ENCODE results near the gene ACY1. TPM values are rescaled to one million over a fixed set of nuclear protein-coding genes. Genes with fewer than 3 reads are reported as not detected.

The ACY1 gene
- polyA plus RNA-seq, 3 donors from 2014 or later = 19.0 to 52.7 (median 23.8) TPM

- H3K9me3 Mint-ChIP-seq = peaks cover 0 to 1% (median 0%) of the 10 kb centered on the region in 6 donors
- H3K4me3 Mint-ChIP-seq = peak within 1 kb of the TSS; percentile 95 to 98 (median 96)
- peaks cover 36 to 41% of the 10 kb centered on the region in 2 donors for H3K4me1 Mint-ChIP-seq
- peaks cover 3 to 9% (median 5%) of the 10 kb centered on the region in 3 donors for H3K27me3 Mint-ChIP-seq (ENCODE audit: low read depth in 3 of 3)
- no peaks in the 10 kb centered on the region for H3K36me3 Mint-ChIP-seq
- H3K27ac Mint-ChIP-seq = peak within 1 kb of the TSS; percentile 85 to 94 (median 92)
- peak; percentile 77 to 81 (median 80) for DNase-seq
Measured at GRCh38 chr3:51974963-51975851, 8.1 kb upstream of the ACY1 start, which contains the start of gene ABHD14A. Gene ABHD14A (plus strand): TSS chr3:51975064. CDS start chr3:51975136, 72 bp downstream.

- Mint-ChIP-seq H3K27ac (peak overlapping the region in 5 of 6 donors; percentile 42 to 88 (median 74)), H3K36me3 (no peaks in the 10 kb centered on the region), H3K4me1 (peaks cover 38 to 43% of the 10 kb centered on the region in 2 donors), H3K27me3 (ENCODE audit: low read depth in 3 of 3) (peaks cover 3 to 12% (median 5%) of the 10 kb centered on the region in 3 donors), H3K9me3 (peaks cover 0 to 1% (median 0%) of the 10 kb centered on the region in 6 donors), H3K4me3 (peak overlapping the region; percentile 89 to 98 (median 90))
- peak; percentile 43 to 47 (median 47) for DNase-seq
Measured at GRCh38 chr3:51975852-51976549, 7.3 kb upstream of the ACY1 start.

- H3K27ac Mint-ChIP-seq = peak overlapping the region; percentile 11 to 89 (median 64)
- peak in 1 of 3 donors; percentile 39 for DNase-seq
- peak overlapping the region; percentile 22 to 77 (median 65) for H3K4me3 Mint-ChIP-seq
- H3K27me3 Mint-ChIP-seq (ENCODE audit: low read depth in 3 of 3) = peaks cover 2 to 19% (median 6%) of the 10 kb centered on the region in 3 donors
- peaks cover 0 to 1% (median 0%) of the 10 kb centered on the region in 6 donors for H3K9me3 Mint-ChIP-seq
- H3K4me1 Mint-ChIP-seq = peaks cover 52 to 54% of the 10 kb centered on the region in 2 donors
- no peaks in the 10 kb centered on the region for H3K36me3 Mint-ChIP-seq
Measured at GRCh38 chr3:51977446-51978142, 5.7 kb upstream of the ACY1 start.

- Mint-ChIP-seq H3K9me3 (peaks cover 0 to 1% (median 0%) of the 10 kb centered on the region in 6 donors), H3K4me1 (peaks cover 55 to 58% of the 10 kb centered on the region in 2 donors), H3K36me3 (no peaks in the 10 kb centered on the region), H3K27me3 (ENCODE audit: low read depth in 3 of 3) (peaks cover 2 to 19% (median 6%) of the 10 kb centered on the region in 3 donors), H3K4me3 (no peak overlapping the region), H3K27ac (peak overlapping the region in 2 of 6 donors; percentile 7 to 68)
- no peak for DNase-seq
Measured at GRCh38 chr3:51978143-51978502, 5.2 kb upstream of the ACY1 start.

GRCh38 chr3:51980253-51980652 is 3.1 kb upstream of the ACY1 start:
- no peak for DNase-seq
- peaks cover 48 to 50% of the 10 kb centered on the region in 2 donors for H3K4me1 Mint-ChIP-seq
- H3K36me3 Mint-ChIP-seq = no peaks in the 10 kb centered on the region
- no peaks in the 10 kb centered on the region for H3K9me3 Mint-ChIP-seq
- no peak overlapping the region for H3K27ac Mint-ChIP-seq
- H3K4me3 Mint-ChIP-seq = no peak overlapping the region
- peaks cover 0 to 10% (median 1%) of the 10 kb centered on the region in 3 donors for H3K27me3 Mint-ChIP-seq (ENCODE audit: low read depth in 3 of 3)

- Mint-ChIP-seq H3K9me3 (no peaks in the 10 kb centered on the region), H3K27me3 (ENCODE audit: low read depth in 3 of 3) (peaks cover 0 to 10% (median 1%) of the 10 kb centered on the region in 3 donors), H3K27ac (peak overlapping the region; percentile 94 to 98 (median 96)), H3K36me3 (no peaks in the 10 kb centered on the region), H3K4me3 (peak overlapping the region; percentile 88 to 99 (median 93)), H3K4me1 (peaks cover 30 to 32% of the 10 kb centered on the region in 2 donors)
- peak in 2 of 3 donors; percentile 32 for DNase-seq
Measured at GRCh38 chr3:51982352-51982837, 940 bp upstream of the ACY1 start.

GRCh38 chr3:51983578-51984268 is 388 bp downstream of the ACY1 start:
- no peaks in the 10 kb centered on the region for H3K9me3 Mint-ChIP-seq
- peak overlapping the region; percentile 86 to 98 (median 94) for H3K27ac Mint-ChIP-seq
- DNase-seq = no peak
- H3K4me1 Mint-ChIP-seq = peaks cover 26 to 27% of the 10 kb centered on the region in 2 donors
- peak overlapping the region; percentile 88 to 99 (median 93) for H3K4me3 Mint-ChIP-seq
- H3K36me3 Mint-ChIP-seq = no peaks in the 10 kb centered on the region
- peaks cover 0 to 10% (median 1%) of the 10 kb centered on the region in 3 donors for H3K27me3 Mint-ChIP-seq (ENCODE audit: low read depth in 3 of 3)

GRCh38 chr3:51984269-51984647 is 923 bp downstream of the ACY1 start:
- Mint-ChIP-seq H3K4me1 (peaks cover 26 to 29% of the 10 kb centered on the region in 2 donors), H3K36me3 (no peaks in the 10 kb centered on the region), H3K27ac (peak overlapping the region in 4 of 6 donors; percentile 72 to 98 (median 88)), H3K9me3 (no peaks in the 10 kb centered on the region), H3K27me3 (ENCODE audit: low read depth in 3 of 3) (peaks cover 0 to 10% (median 1%) of the 10 kb centered on the region in 3 donors), H3K4me3 (peak overlapping the region; percentile 65 to 99 (median 92))
- DNase-seq = no peak

- Mint-ChIP-seq H3K4me3 (peak overlapping the region in 3 of 5 donors; percentile 42 to 67 (median 63)), H3K4me1 (peaks cover 26 to 29% of the 10 kb centered on the region in 2 donors), H3K36me3 (no peaks in the 10 kb centered on the region), H3K9me3 (no peaks in the 10 kb centered on the region), H3K27me3 (ENCODE audit: low read depth in 3 of 3) (peaks cover 0 to 10% (median 1%) of the 10 kb centered on the region in 3 donors), H3K27ac (peak overlapping the region in 4 of 6 donors; percentile 75 to 86 (median 82))
- no peak for DNase-seq
Measured at GRCh38 chr3:51985063-51985462, 1.7 kb downstream of the ACY1 start.

GRCh38 chr3:51986010-51986947 is 2.9 kb downstream of the ACY1 start:
- Mint-ChIP-seq H3K9me3 (no peaks in the 10 kb centered on the region), H3K36me3 (no peaks in the 10 kb centered on the region), H3K4me3 (no peak overlapping the region), H3K4me1 (peaks cover 25 to 27% of the 10 kb centered on the region in 2 donors), H3K27ac (peak overlapping the region in 1 of 6 donors; percentile 49), H3K27me3 (ENCODE audit: low read depth in 3 of 3) (peaks cover 0 to 4% (median 1%) of the 10 kb centered on the region in 3 donors)
- DNase-seq = no peak

- Mint-ChIP-seq H3K4me3 (no peak overlapping the region), H3K27me3 (ENCODE audit: low read depth in 3 of 3) (no peaks in the 10 kb centered on the region), H3K36me3 (peaks cover 0 to 2% (median 0%) of the 10 kb centered on the region in 3 donors), H3K9me3 (no peaks in the 10 kb centered on the region), H3K4me1 (peaks cover 19 to 24% of the 10 kb centered on the region in 2 donors), H3K27ac (no peak overlapping the region)
- no peak for DNase-seq
Measured at GRCh38 chr3:51987568-51987967, 4.2 kb downstream of the ACY1 start.
